ENCODE data around the gene UBALD2. TPM values are rescaled to one million over a fixed set of nuclear protein-coding genes. Genes with fewer than 3 reads are reported as not detected.

Gene UBALD2
- total and polyA plus RNA-seq, 2 of the 13 experiments (the other 11 are each of a cell fraction or from before 2014, with no cell fraction given) = 3.3 to 89.7 TPM

- TF ChIP-seq PITX1 (CRISPR knock-in tag; IDR thresholded peaks at IDR 0.05) (no peak), MIER2 (CRISPR knock-in tag; IDR thresholded peaks at IDR 0.05) (no peak), ZC3H13 (CRISPR knock-in tag; IDR thresholded peaks at IDR 0.05) (no peak), HNRNPH1 (optimal IDR thresholded peaks at IDR 0.05; ENCODE audit: low read depth, low read length) (no peak), AHR (CRISPR knock-in tag; IDR thresholded peaks at IDR 0.05) (0 out of 2 replicates have a peak, but pooled peaks have one; percentile 30), XRCC5 (optimal IDR thresholded peaks at IDR 0.05; ENCODE audit: low read length) (no peak), ZNF333 (CRISPR knock-in tag; IDR thresholded peaks at IDR 0.05; ENCODE audit: borderline replicate concordance) (no peak), AKAP8 (CRISPR knock-in tag; IDR thresholded peaks at IDR 0.05) (peak; percentile 72; the same call in 1 of the 2 replicates), MEIS1 (CRISPR knock-in tag; IDR thresholded peaks at IDR 0.05; ENCODE audit: borderline replicate concordance) (no peak), CREB3 (CRISPR knock-in tag; IDR thresholded peaks at IDR 0.05) (no peak), MEIS2 (CRISPR knock-in tag; IDR thresholded peaks at IDR 0.05) (no peak), SMARCC2 (IDR thresholded peaks at IDR 0.05) (0 out of 2 replicates have a peak, but pooled peaks have one; percentile 44), GTF3A (CRISPR knock-in tag; conservative IDR thresholded peaks at IDR 0.05) (no peak), CEBPG (CRISPR knock-in tag; IDR thresholded peaks at IDR 0.05) (peak; percentile 57), ZSCAN20 (CRISPR knock-in tag; IDR thresholded peaks at IDR 0.05; ENCODE audit: borderline replicate concordance) (no peak), ZBTB44 (CRISPR knock-in tag; IDR thresholded peaks at IDR 0.05) (no peak), ZNF136 (CRISPR knock-in tag; IDR thresholded peaks at IDR 0.05; ENCODE audit: low read depth) (no peak), NFRKB (IDR thresholded peaks at IDR 0.05) (no peak), HCFC1 (IDR thresholded peaks at IDR 0.05; ENCODE audit: low read depth, low read length) (no peak), ZNF740 (CRISPR knock-in tag; IDR thresholded peaks at IDR 0.05) (no peak), KLF9 (CRISPR knock-in tag; IDR thresholded peaks at IDR 0.05; ENCODE audit: low read depth) (no peak), ZSCAN22 (CRISPR knock-in tag; IDR thresholded peaks at IDR 0.05) (no peak), PAWR (CRISPR knock-in tag; IDR thresholded peaks at IDR 0.05; ENCODE audit: borderline replicate concordance) (no peak), RBM22 (optimal IDR thresholded peaks at IDR 0.05; ENCODE audit: low read length) (no peak), KDM4B (CRISPR knock-in tag; IDR thresholded peaks at IDR 0.05) (0 out of 2 replicates have a peak, but pooled peaks have one; percentile 19), ZNF713 (CRISPR knock-in tag; IDR thresholded peaks at IDR 0.05) (no peak), TSC22D2 (CRISPR knock-in tag; IDR thresholded peaks at IDR 0.05; ENCODE audit: borderline replicate concordance) (no peak), CSRNP2 (CRISPR knock-in tag; conservative IDR thresholded peaks at IDR 0.05; ENCODE audit: low read depth) (no peak)
These were observed 18.8 kb upstream of the UBALD2 start (continued) for GRCh38 chr17:76246080-76247066.

Data from HepG2 (cell line).